Kidney tubule cell (primary cell): ENCODE results near the gene NCLN.
"Not testable (repeated sequence)": the region's sequence is repeated elsewhere in the genome, so short reads cannot be mapped to it uniquely, and the experiment has no call there.

ENCODE experiments used
- DNase-seq: peaks from one replicate; pipeline ENCODE4 v3.0.0-alpha.2; 2018; ENCODE audit warnings: low spot score

The NCLN gene

DNA sequence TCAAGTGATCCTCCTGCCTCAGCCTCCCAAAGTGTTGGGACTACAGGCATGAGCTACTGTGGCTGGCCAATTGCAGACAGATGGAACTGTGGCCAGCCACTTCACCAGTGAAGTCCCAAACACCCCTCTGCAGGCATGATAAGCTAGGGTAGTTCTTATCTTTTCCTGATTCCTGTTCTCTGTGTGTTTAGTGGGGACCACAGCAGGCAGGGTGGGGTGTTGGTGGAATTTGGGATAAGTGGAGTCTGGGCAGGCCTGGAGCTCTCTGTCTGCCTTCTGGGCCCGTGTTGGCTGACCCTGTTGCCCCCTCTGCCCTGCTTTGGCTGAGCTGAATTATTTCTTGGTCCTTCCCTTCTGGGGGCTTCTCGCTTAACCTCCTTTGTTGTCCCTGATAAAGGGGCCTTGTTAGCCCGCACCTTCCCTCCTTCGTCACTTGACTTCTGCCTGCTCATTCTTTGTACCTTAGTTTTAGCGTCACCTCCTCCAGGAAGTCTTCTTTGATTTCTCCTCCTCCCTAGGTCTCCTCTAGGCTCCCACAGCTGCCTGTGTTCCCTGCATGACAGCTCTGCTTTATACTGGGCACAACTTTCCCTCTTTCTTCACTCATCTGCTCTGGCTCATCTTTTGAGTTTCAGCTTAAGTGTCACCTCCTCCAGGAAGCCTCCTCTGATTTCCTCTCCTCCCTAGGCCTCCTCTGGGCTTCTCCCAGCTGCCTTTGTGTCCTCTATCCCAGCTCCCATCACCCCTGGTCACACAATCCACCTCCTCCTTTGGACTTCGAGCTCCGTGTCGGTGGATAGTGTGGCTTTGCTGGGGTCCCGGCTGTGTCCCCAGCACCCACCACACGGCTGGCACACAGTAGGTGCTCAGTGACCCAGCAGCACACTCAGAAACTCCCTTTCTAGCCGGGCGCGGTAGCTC, 1.7 kb upstream of the NCLN start:
- no peak for DNase-seq

DNA sequence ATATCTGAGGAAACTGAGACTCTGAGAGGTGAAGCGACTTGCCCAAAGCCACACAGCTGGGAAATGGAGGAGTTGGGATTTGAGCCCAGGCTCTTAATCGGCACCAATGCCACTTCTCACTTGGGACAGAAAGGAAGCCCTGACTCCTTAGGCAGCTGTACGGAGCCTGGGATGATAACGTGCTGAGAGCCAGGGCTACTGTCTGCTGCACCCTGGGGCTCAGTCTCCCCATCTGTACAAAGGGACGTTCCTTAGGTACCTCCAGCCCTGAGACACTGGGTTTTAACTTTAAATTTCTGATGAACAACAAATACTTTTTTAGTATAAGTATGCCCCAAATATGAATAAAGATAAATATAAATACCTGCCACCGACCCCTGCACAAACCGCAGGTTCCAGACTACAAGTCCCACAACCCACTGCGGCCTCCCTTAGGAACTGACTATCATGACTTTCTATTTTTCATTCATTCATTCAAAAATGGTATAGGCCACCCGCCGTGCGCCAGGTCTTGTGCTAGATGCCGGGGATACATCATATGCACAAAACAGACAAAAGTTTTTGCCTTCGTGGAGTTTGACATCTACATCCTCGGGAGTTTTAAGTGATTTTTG, 776 bp upstream of the NCLN start:
- DNase-seq, result no peak

DNA sequence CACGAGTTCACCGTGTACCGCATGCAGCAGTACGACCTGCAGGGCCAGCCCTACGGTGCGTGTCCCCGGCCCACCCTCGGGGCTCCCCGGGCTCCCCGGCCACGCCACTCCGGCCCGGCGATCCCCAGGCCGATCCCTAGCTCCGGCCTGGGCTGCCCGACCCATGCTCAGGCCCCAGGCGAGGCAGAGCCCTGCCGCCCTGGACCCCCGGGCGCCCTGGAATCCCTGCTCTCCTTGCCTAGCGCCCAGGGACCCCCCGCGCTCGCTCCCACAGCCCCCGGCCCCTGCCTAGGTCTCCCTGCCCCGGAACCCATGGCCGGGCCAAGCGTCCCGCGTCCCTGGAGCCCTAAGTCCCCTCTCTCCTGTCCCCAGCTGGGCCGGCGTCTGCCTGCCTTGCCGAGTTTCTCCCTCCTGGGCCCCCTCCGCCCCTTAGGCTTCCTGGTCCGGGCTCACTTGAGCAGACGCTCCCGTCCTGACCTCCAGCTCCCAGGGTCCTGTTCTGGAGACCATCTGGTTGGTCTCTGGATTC, 494 bp downstream of the NCLN start:
- peak; percentile 6 for DNase-seq

DNA sequence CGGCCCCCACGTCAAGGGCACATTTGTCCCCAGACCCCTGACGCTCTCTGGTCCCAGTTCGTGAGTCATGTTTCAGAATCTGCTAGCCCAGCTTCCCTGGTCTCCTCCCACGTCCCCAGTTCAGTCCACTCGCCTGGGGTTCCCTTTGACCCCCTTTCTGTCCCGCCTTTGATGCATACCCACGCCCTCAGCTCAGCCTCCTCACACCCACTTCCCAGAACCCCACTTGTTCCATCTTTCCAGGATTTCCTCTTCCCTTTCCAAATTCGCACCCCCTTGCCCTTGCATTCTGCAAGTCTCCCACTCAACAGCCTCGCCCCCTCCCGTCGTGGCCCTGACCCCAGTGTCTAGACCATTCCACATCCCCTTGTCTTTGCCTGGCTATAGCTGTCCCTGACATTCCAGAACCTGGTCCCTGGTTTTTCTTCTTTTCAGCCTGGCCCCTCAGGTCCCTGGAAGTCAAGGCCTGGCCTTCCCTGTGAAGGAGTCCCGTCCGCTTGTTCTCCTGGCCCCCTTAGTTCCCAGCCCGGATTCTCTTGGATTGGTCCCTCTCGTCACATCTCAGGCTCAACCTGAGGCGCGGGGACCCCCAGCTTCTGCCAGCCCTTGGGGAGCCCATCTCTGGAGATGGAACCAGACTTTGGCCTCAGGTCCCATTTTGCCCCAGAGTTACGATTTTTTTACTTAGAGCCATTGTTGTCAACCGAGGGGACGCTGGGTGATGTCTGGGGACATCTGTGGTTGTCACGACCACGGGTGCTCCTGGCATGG, 1.3 kb downstream of the NCLN start:
- DNase-seq, result no peak

DNA sequence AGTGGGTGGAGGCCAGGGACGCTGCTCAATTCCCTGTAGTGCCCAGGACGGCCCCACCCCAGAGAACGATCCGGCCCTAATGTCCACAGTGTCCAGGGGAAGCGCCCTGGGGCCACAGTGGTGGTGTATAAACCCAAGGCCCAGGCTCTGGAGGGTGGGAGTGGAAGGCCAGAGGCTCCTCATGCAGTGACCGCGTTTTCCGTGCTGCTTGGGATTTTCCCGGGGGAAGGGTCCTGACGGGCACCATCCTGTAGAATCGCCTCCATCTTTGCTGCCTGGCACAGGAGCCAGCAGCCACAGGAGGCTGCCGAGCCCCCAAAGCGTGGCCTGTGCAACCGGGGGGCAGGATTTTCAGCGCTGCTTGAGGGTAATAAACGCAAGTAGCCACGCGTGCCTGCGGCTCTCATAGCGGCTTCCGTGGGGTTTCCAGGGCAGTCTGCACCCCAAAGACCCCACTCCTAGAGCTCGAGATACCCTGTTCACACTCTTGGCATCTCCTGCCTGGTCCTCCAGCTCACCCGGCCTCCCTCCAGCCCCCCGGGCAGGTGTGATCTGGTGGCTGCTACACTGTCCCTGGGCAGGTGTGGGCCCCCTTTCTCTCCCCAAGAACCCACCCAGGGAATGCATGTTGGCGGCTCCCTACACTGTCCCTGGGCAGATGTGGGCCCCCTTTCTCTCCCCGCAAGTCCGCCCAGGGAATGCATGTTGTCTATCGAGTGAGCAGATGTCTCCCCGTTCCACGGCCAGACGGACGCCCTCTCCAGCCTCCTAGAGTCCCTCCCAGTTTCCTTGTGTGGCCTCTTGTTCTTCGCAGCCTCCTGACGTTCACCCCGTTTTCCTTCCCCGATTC, 2.2 kb downstream of the NCLN start:
- no peak for DNase-seq

DNA sequence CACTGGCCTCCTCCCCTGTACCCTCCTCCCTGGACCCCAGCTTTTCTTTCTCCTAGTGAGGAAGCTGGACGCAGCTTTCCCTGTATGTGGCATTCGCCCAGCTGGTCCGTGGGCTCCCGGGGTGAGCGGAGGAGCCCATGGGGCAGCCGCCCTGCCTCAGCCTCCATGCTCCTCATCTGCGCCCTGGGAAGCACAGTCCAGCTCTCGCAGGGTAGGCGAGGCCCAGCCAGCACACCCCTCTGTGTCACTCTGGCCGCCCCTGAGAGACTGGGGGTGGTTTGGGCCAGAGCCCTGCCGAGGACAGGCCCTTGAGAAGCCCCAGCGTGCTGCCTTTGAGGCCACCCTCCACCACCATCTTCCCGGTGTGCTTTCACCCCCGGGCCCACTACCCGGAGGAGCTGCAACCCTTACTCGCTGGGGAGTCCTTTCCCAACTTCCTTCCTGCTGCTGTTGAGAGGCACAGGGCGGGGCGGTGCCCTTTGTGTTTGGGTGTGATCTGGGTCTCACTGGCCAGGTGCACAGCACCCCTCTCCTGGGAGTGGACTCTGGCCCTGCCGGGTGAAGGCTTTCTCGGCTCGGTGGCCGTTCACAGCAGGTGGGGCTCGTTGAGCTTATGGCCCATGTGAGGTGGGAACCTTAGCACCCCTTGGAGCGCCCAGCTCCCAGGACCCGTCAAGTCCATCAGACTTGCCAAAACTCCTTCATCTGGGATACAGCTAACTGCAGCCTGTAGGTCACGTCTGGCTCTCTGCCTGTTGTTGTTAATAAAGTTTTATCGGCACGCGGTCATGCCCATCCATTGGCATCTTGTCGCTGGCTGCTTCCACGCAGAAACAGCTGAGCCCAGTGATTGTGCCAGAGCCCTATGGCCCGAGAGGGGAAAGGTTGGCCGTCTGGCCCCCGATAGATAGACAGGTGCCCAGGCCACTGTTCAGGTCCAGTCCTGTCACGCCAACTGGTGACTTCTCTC, 3.2 kb downstream of the NCLN start:
- no peak for DNase-seq

DNA sequence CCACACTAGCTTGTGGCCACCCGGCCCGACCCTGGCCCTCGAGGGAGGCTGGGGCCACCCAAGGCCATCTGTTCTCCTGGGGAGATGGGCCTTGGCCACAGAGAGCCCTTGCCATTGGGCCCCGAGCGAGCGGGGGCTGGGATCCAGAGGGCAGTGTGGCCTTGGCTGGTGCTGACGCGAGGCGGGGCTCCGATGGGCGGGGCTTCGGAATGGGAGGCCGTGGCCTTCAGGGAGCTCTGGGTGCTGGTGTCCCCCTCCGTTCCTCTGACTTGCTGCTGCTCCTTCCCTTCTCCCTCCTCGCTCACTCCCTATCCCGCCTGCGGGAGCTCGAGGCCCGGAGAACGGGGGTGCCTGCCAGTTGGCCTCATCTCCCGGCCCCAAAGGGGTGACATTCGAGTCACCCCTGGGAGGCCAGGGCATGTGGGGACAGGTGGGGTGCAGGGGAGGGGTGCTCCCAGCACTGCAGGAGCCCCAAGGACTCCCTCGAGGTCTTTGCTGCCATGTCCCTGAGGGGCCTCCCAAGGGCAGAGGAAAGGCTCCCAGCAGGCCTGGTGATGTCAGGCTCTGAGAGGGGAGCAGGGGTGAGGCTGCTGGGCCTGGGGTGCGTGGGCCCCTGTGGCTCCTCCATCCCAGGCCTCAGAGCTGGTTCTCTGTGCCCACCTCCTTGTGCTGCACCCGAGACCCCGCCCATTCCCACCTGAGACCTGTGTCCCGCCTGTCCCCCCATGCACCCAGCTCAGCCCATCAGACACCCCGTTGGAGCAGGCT, 4.2 kb downstream of the NCLN start:
- no peak for DNase-seq

DNA sequence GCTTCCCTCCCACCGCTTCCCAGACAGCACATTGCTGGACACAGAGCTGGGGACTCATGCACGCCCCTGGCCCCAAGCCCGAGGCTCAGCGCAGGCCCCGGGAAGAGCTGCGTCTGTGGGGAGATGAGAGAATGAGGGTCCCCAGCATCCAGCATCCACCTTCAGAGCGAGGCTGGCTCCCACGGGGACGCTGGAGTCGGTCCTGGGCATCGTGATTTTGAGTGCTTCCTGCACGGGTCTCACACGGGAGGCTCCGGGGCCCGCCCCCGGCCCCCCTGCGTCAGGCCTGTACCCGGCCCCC, 4.7 kb downstream of the NCLN start:
- no peak for DNase-seq

DNA sequence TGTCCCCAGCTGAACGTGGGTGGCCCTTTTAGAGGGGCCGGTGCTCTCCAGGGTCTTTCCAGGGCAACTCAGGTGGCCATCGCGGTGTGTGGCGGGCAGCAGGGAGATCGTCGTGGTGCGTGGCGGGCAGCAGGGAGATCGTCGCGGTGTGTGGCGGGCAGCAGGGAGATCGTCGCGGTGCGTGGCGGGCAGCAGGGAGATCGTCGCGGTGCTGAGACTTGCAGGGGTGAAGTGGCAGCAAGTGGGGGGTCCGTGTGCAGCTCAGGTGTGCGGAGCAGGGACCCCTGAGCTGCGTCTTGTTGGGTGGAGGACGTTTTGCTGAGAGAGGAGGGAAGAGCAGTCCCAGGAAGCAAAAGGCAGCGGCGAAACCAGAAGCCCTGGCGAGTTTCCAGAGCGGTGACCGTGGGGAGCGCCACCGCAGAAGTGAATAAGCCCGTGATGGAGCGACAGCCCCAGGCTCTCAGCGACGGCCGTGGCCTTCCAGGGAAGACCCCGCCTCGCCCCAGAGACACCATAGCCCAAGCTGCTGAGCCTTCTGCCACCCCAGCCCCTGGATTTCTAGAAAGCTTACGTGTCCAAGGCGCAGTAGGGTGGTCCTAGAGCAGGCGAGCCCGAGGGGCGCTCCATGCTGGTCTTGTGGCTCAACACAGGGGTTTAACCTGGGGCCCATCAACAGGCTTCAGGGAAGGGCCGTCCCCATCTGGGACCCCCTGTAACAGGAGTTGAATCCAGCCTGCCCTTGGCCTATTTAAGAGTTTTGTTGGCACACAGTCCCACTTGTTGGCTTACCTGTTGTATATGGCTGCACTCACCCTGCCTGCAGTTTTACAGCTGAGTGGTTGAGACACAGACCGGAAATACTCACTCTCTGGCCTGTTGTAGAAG, 5.4 kb downstream of the NCLN start:
- no peak for DNase-seq

DNA sequence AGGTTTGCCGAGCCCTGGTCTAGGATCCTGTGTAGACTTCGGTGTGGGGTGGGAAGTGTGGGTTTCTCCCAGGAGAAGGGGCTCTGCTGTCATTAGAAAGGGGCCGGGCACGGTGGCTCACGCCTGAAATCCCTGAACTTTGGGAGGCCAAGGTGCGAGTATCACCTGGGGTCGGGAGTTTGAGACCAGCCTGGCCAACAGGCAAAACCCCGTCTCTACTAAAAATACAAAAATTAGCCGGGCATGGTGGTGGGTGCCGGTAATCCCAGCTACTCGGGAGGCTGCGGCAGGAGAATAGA, 6.0 kb downstream of the NCLN start:
- DNase-seq, result not testable (repeated sequence)

DNA sequence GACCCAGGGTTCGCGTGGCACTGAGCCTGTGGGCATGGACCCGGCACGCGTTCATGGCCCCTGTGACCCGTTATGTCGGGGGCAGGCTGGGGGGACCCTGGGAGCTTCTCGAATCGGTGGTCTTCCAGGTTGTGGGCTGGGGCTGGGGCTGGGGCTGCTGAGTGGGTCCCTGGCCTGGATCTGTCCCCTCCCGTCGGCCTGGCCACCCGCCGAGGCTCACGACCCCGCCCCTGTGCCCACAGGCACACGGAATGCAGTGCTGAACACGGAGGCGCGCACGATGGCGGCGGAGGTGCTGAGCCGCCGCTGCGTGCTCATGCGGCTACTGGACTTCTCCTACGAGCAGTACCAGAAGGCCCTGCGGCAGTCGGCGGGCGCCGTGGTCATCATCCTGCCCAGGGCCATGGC, 6.5 kb downstream of the NCLN start:
- no peak for DNase-seq

DNA sequence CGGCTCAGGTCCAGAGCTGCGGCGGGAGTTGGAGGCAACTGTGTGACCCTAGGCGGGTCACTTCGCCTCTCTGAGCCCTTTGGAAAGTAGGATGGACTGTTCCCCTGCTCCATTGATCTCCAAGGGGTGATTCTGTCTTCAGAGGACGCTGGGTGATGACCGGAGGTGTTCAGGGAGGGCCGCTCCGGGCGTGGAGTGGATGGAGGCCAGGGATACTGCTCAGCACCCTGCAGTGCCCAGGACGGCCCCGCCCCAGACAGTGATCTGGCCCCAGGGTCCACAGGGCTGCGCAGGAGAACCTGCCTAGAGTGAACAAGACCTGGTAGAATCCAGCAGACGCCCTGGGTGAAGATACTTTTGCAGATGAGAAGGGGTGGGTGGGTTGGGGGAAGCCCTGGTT, 7.0 kb downstream of the NCLN start:
- no peak for DNase-seq

DNA sequence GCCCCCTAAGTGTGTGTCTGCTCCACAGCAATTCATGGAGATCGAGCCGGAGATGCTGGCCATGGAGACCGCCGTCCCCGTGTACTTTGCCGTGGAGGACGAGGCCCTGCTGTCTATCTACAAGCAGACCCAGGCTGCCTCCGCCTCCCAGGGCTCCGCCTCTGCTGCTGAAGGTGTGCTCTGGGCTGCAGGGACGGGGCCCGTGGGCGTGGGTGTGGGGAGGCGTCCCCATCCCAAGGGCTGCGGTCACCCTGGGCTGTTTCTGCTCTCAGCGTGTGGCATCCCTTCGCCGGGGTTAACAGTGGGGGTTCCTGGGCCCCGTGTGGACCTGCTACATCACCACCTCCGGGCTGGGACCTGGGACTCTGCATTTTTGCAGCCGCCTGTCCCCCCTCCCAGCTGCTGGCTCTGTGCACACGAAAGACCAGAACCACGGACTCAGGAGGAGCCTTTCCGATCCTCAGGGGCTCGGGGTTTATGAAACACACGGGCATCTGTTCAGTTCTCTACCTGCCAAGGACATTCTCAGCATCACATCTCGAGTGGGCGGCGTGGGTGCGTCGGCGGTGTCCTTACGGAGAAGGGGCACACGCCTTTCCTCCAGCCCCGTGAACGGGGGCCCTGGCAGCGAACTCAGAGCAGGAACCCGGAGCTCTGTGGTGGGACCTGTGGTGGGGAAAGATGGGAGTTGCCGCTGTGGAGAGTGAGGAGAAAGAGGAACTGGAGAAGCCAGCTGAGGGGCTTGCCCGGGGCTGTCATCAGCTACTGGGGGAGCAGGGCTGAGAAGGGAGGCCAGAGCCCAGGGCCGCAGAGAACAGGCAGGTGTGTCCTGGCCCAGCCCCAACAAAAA, 7.8 kb downstream of the NCLN start:
- DNase-seq, result no peak

DNA sequence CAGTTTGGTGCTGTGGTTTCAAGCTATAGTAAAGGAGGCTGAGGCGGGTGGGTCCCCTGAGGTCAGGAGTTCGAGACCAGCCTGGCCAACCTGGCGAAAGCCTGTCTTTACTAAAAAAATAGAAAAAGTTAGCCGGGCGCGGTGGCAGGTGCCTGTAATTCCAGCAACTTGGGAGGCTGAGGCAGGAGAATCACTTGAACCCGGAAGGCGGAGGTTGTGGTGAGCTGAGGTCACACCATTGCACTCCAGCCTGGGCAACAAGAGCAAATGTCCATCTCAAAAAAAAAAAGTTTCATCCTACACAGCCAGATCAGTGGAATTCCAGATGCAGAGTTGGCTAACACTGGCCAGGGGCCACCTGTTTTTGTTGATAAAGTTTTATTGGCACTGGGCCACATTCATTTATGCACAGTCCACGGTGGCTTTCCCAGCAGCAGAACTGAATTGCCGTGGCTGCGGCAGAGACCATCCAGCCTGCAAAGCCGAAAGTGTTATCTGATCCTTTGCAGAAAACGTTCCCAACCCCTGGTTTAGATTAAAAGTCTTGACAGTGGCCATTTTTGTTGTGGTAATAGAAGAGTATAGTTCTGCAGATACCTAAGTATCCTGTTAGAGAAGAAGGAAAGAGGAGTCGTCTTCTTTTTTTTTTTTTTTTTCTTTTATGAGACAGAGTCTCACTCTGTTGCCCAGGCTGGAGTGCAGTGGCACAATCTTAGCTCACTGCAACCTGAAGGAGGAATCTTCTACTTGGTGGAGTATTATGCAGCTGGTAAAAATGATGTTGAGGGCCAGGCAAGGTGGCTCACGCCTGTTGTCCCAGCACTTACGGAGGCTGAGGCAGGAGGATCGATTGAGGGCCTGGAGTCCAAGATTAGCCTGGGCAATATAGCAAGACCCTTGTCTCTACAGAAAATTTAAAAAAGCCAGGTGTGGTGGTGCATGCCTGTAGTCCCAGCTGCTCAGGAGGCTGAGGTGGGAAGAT, 8.7 kb downstream of the NCLN start:
- no peak for DNase-seq

DNA sequence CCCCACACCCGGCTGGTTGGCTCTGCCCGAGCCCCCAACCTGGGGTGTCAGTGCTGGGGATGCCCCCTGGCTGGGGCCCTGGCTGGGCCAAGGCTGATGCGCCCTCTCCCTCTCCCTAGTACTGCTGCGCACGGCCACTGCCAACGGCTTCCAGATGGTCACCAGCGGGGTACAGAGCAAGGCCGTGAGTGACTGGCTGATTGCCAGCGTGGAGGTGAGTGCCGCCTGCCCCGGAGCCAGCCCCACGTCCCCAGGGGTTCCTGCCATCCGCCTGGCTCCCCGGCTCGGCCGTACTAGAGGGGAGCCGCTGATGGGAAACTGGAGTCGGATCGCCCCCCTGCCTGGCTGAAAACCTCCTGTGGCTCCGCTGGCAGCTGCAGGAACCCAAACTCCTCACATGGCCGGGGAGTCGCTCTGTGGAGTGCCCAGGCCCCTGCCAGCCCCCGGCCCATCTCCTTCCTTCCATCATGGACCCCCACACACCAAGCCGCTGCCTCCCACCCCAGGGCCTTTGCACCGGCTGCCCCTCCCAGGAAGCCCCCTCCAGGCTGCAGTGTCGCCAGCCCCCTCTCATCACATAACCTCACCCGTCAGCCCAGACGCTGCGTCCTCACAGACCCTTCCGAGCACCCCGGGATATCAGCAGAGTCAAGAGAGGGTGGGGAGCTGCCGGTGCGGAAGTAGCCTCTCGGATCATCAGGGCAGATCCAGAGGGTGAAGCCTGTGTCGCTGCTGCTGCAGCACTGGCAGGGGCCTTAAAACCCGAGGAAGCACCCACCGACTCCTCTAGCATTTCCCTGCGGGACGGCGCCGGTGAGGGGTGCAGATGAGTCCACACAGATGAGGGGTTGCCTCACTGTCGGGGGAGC, 10.6 kb downstream of the NCLN start:
- DNase-seq, result no peak

DNA sequence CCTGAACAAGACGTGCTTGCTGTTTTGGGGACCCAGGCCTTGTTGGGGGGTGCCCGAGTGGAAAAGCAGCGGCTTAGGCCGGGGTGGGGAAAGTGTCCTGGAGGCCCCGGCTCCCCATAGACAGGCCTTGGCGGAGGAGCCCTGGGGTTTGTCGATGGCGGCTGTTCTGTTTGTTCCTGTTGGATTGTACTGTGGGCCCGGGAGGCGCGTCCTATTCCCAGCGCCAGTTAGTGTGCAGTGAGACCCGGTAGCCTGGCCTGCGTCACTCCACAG, 11.1 kb downstream of the NCLN start:
- DNase-seq, result no peak
